Skeletal muscle cell (primary cell): Measurements from ENCODE around the gene APLP2.

Experiments
- DNase-seq: peaks from one replicate; pipeline ENCODE4 v3.0.0-alpha.2; 2010; ENCODE audit warnings: low read depth
- H3K4me3 ChIP-seq: 2 replicates; pipeline ENCODE4 v1.5.1; 2011; ENCODE audit warnings: low read depth, mild to moderate bottlenecking, control low read depth, low read length, moderate library complexity

APLP2 gene

GRCh38 chr11:130131961-130132850 is 62.5 kb downstream of the APLP2 start:
- H3K4me3 ChIP-seq = no peak overlapping the region
- DNase-seq = peak; percentile 17

- no peak overlapping the region for H3K4me3 ChIP-seq
- no peak for DNase-seq
Measured at GRCh38 chr11:130133716-130134115, 64.0 kb downstream of the APLP2 start.

- DNase-seq = no peak
- H3K4me3 ChIP-seq = no peak overlapping the region
Measured at GRCh38 chr11:130136107-130136506, 66.4 kb downstream of the APLP2 start.

- no peak for DNase-seq
- H3K4me3 ChIP-seq = no peak overlapping the region
Measured at GRCh38 chr11:130137999-130138398, 68.3 kb downstream of the APLP2 start.

- no peak overlapping the region for H3K4me3 ChIP-seq
- DNase-seq = no peak
Measured at GRCh38 chr11:130139401-130139800, 69.7 kb downstream of the APLP2 start.

- H3K4me3 ChIP-seq = no peak overlapping the region
- no peak for DNase-seq
Measured at GRCh38 chr11:130141561-130142341, 72.1 kb downstream of the APLP2 start.

GRCh38 chr11:130144141-130144540 is 74.4 kb downstream of the APLP2 start:
- H3K4me3 ChIP-seq = no peak overlapping the region
- no peak for DNase-seq

GRCh38 chr11:130144861-130145281 is 75.2 kb downstream of the APLP2 start:
- DNase-seq = no peak
- no peak overlapping the region for H3K4me3 ChIP-seq

GRCh38 chr11:130145311-130145812 is 75.7 kb downstream of the APLP2 start:
- no peak overlapping the region for H3K4me3 ChIP-seq
- no peak for DNase-seq

GRCh38 chr11:130145975-130146776 is 76.5 kb downstream of the APLP2 start:
- no peak overlapping the region for H3K4me3 ChIP-seq
- no peak for DNase-seq

- no peak overlapping the region for H3K4me3 ChIP-seq
- no peak for DNase-seq
Measured at GRCh38 chr11:130146796-130147195, 77.1 kb downstream of the APLP2 start.

- no peak overlapping the region for H3K4me3 ChIP-seq
- no peak for DNase-seq
Measured at GRCh38 chr11:130148796-130149326, 79.2 kb downstream of the APLP2 start.

- no peak for DNase-seq
- H3K4me3 ChIP-seq = no peak overlapping the region
Measured at GRCh38 chr11:130150790-130151189, 81.1 kb downstream of the APLP2 start.

- no peak overlapping the region for H3K4me3 ChIP-seq
- no peak for DNase-seq
Measured at GRCh38 chr11:130151196-130151595, 81.5 kb downstream of the APLP2 start.

- H3K4me3 ChIP-seq = no peak overlapping the region
- no peak for DNase-seq
Measured at GRCh38 chr11:130156108-130157022, 86.7 kb downstream of the APLP2 start.

- no peak overlapping the region for H3K4me3 ChIP-seq
- DNase-seq = no peak
Measured at GRCh38 chr11:130157101-130157500, 87.4 kb downstream of the APLP2 start.

GRCh38 chr11:130157840-130158239 is 88.1 kb downstream of the APLP2 start:
- no peak for DNase-seq
- H3K4me3 ChIP-seq = no peak overlapping the region

- DNase-seq = no peak
Measured at GRCh38 chr11:130159139-130159538, 89.4 kb downstream of the APLP2 start.

More at GRCh38 chr11:130159139-130159538, 89.4 kb downstream of the APLP2 start:
- H3K4me3 ChIP-seq = no peak overlapping the region
